HG03565 (cell line): Measurements from ENCODE around the gene UPF1.
A peak's percentile ranks its signal among the peaks of the same experiment; 100 is the strongest.

Experiments
- ATAC-seq: cut with Tn5 transposase; IDR thresholded peaks from one replicate; pipeline ENCODE4 v1.9.1; 2021; ENCODE audit warnings: mild to moderate bottlenecking, moderate library complexity; ENCODE audit not compliant: unreplicated experiment

UPF1 gene

GRCh38 chr19:18831524-18832305, at the start of gene UPF1:
TSS of gene UPF1 (plus strand) at chr19:18831959. CDS start at chr19:18832210, 251 bp downstream.
- peak; percentile 67 for ATAC-seq

GRCh38 chr19:18782559-18783225, 49.1 kb upstream of the UPF1 start:
- ATAC-seq: no peak

- ATAC-seq: no peak
These were observed 47.6 kb upstream of the UPF1 start for GRCh38 chr19:18783958-18784785.

GRCh38 chr19:18784786-18785120, 47.0 kb upstream of the UPF1 start:
- no peak for ATAC-seq

GRCh38 chr19:18785179-18786124, 46.3 kb upstream of the UPF1 start:
- no peak for ATAC-seq

GRCh38 chr19:18788529-18789421, 43.0 kb upstream of the UPF1 start:
- ATAC-seq: no peak

GRCh38 chr19:18789422-18789869, 42.3 kb upstream of the UPF1 start:
- no peak for ATAC-seq

GRCh38 chr19:18789883-18790565, 41.7 kb upstream of the UPF1 start:
- no peak for ATAC-seq

- ATAC-seq: no peak
These were observed 41.0 kb upstream of the UPF1 start, which contains the start of gene COMP for GRCh38 chr19:18790566-18791314. TSS of gene COMP (minus strand) at chr19:18791305. CDS start at chr19:18791269, 36 bp downstream.

GRCh38 chr19:18791315-18791678, 40.5 kb upstream of the UPF1 start:
- no peak for ATAC-seq

- no peak for ATAC-seq
These were observed 39.1 kb upstream of the UPF1 start for GRCh38 chr19:18792661-18793060.

- no peak for ATAC-seq
These were observed 38.4 kb upstream of the UPF1 start for GRCh38 chr19:18793144-18794028.

GRCh38 chr19:18794029-18794313, 37.8 kb upstream of the UPF1 start:
- no peak for ATAC-seq

- no peak for ATAC-seq
These were observed 37.1 kb upstream of the UPF1 start for GRCh38 chr19:18794692-18795091.

- ATAC-seq: no peak
These were observed 36.2 kb upstream of the UPF1 start for GRCh38 chr19:18795540-18795939.

GRCh38 chr19:18796239-18796638, 35.5 kb upstream of the UPF1 start:
- ATAC-seq: no peak
